IMR-90 (cell line): ENCODE data around the gene OR56B1. TPM values are rescaled to one million over a fixed set of nuclear protein-coding genes. Genes with fewer than 3 reads are reported as not detected.
A peak's percentile ranks its signal among the peaks of the same experiment; 100 is the strongest.

Experiments
- ATAC-seq: fragments of 200-7000 bp; cut with Tn5 transposase; 2 replicates; pipeline ENCODE4 v1.9.1; 2020; ENCODE audit warnings: low read depth, mild to moderate bottlenecking, moderate library complexity
- BruUV-seq: library from RNA; stranded (reverse); fragments of 400-500 nt; replicated peaks from 2 replicates; lab custom pipeline; 2021; lab: Mats Ljungman, UMichigan
- CTCF ChIA-PET: fragments of 300-600 bp; formaldehyde crosslinking; extraction: SDS; loops from one replicate; lab custom pipeline; 2021; ENCODE audit warnings: antibody characterized with exemption; lab: Yijun Ruan, JAX
- POLR2A ChIA-PET: fragments of 300-600 bp; sonication (Branson Sonifier 250); formaldehyde crosslinking; loops from one replicate; lab custom pipeline; 2022; ENCODE audit warnings: antibody characterized with exemption; ENCODE audit not compliant: unreplicated experiment; lab: Charles Lee
- DNase-seq: peaks from one replicate; pipeline ENCODE4 v3.0.0; 2013
- H2AFZ ChIP-seq: replicated peaks from 2 replicates; pipeline ENCODE3; 2013; ENCODE audit warnings: low read length, mild to moderate bottlenecking; ENCODE audit not compliant: poor library complexity
- H2AK5ac ChIP-seq: 2 replicates; pipeline ENCODE4 v1.6.1; 2013; ENCODE audit warnings: low read depth, low read length, inconsistent platforms
- H2AK9ac ChIP-seq: replicated peaks from 2 replicates; pipeline ENCODE3; 2013; ENCODE audit warnings: mild to moderate bottlenecking, low read depth, low read length, moderate library complexity; ENCODE audit not compliant: poor library complexity
- H2BK120ac ChIP-seq: 2 replicates; pipeline ENCODE4 v1.6.1; 2013; ENCODE audit warnings: low read depth, low read length, inconsistent platforms
- H2BK15ac ChIP-seq: 3 replicates; pipeline ENCODE4 v1.6.1; 2013; ENCODE audit warnings: low read depth, low read length, inconsistent platforms
- H2BK20ac ChIP-seq: 2 replicates; pipeline ENCODE4 v1.6.1; 2013; ENCODE audit warnings: low read depth, mild to moderate bottlenecking, inconsistent platforms, low read length, moderate library complexity
- H2BK5ac ChIP-seq: 2 replicates; pipeline ENCODE4 v1.6.1; 2013; ENCODE audit warnings: mild to moderate bottlenecking, low read depth, low read length, inconsistent platforms; ENCODE audit not compliant: poor library complexity, severe bottlenecking
- H3K14ac ChIP-seq: replicated peaks from 2 replicates; pipeline ENCODE4 v1.6.1; 2013; ENCODE audit warnings: low read depth, low read length, inconsistent platforms
- H3K18ac ChIP-seq: 2 replicates; pipeline ENCODE4 v1.6.1; 2013; ENCODE audit warnings: low read depth, low read length, control low read depth
- H3K23ac ChIP-seq: 2 replicates; pipeline ENCODE4 v1.6.1; 2013; ENCODE audit warnings: low read depth, low read length, inconsistent platforms
- H3K27ac ChIP-seq: 2 replicates; pipeline ENCODE4 v1.5.1; 2013; ENCODE audit warnings: mild to moderate bottlenecking, control low read depth, low read length; ENCODE audit not compliant: insufficient read depth
- H3K27me3 ChIP-seq: 2 replicates; pipeline ENCODE4 v1.6.1; 2013; ENCODE audit warnings: low read length; ENCODE audit not compliant: control insufficient read depth, insufficient read depth
- H3K36me3 ChIP-seq: 2 replicates; pipeline ENCODE4 v1.6.1; 2013; ENCODE audit warnings: low read length, mixed read lengths; ENCODE audit not compliant: control insufficient read depth, insufficient read depth
- H3K4ac ChIP-seq: 2 replicates; pipeline ENCODE4 v1.6.1; 2013; ENCODE audit warnings: low read depth, low read length, inconsistent platforms
- H3K4me1 ChIP-seq: 2 replicates; pipeline ENCODE4 v1.6.1; 2013; ENCODE audit warnings: low read length, mixed read lengths; ENCODE audit not compliant: control insufficient read depth, insufficient read depth
- H3K4me2 ChIP-seq: 2 replicates; pipeline ENCODE4 v1.6.1; 2013; ENCODE audit warnings: low read depth, mild to moderate bottlenecking, control low read depth, low read length, moderate library complexity
- H3K4me3 ChIP-seq: 2 replicates; pipeline ENCODE4 v1.5.1; 2013; ENCODE audit warnings: low read depth, mild to moderate bottlenecking, control low read depth, low read length, moderate library complexity; ENCODE audit not compliant: insufficient read depth
- H3K56ac ChIP-seq: 2 replicates; pipeline ENCODE4 v1.6.1; 2013; ENCODE audit warnings: low read length, inconsistent platforms; ENCODE audit not compliant: insufficient read depth; ENCODE audit errors: extremely low read depth
- H3K79me1 ChIP-seq, 2 experiments: 2 replicates each; pipeline ENCODE4 v1.6.1; 2013; ENCODE audit warnings: low read length in 2 of 2, inconsistent platforms in 1 of 2, low read depth in 1 of 2
- H3K9ac ChIP-seq: 2 replicates; pipeline ENCODE4 v1.6.1; 2013; ENCODE audit warnings: low read depth, low read length, control low read depth
- H3K9me1 ChIP-seq: 2 replicates; pipeline ENCODE4 v1.6.1; 2013; ENCODE audit warnings: low read length, inconsistent platforms; ENCODE audit not compliant: insufficient read depth
- H3K9me3 ChIP-seq: 2 replicates; pipeline ENCODE4 v1.6.1; 2013; ENCODE audit warnings: low read length; ENCODE audit not compliant: control insufficient read depth, insufficient read depth
- H4K20me1 ChIP-seq: 2 replicates; pipeline ENCODE4 v1.6.1; 2013; ENCODE audit warnings: low read length, inconsistent platforms; ENCODE audit not compliant: insufficient read depth
- H4K5ac ChIP-seq: 2 replicates; pipeline ENCODE4 v1.6.1; 2013; ENCODE audit warnings: mild to moderate bottlenecking, low read depth, low read length, control low read depth
- H4K8ac ChIP-seq, 2 experiments: 2 replicates each; pipeline ENCODE4 v1.6.1; 2013; ENCODE audit warnings: low read depth in 2 of 2, low read length in 2 of 2, control low read depth in 1 of 2, inconsistent platforms in 1 of 2
- H4K91ac ChIP-seq: 2 replicates; pipeline ENCODE4 v1.6.1; 2013; ENCODE audit warnings: low read depth, low read length, inconsistent platforms; ENCODE audit not compliant: insufficient read depth
- BHLHE40 ChIP-seq: fragments of 150-350 bp; IDR thresholded peaks from 2 replicates; pipeline ENCODE4 v1.6.1; 2016; ENCODE audit warnings: mild to moderate bottlenecking, low read depth, low read length
- MAFK ChIP-seq: IDR thresholded peaks from 2 replicates; pipeline ENCODE4 v1.6.1; 2012; ENCODE audit warnings: low read depth, low read length, improper control_type of control experiment
- NFE2L2 ChIP-seq: fragments of 150-350 bp; IDR thresholded peaks from 2 replicates; pipeline ENCODE4 v1.6.1; 2016; ENCODE audit warnings: low read depth, mild to moderate bottlenecking, low read length
- POLR2A ChIP-seq: IDR thresholded peaks from 2 replicates; pipeline ENCODE4 v1.6.1; 2012; ENCODE audit warnings: mild to moderate bottlenecking, low read depth, low read length
- RAD21 ChIP-seq: IDR thresholded peaks from 2 replicates; pipeline ENCODE4 v1.6.1; 2012; ENCODE audit warnings: low read length, improper control_type of control experiment
- WGBS, 2 experiments: methylation state at CpG; one replicate each; pipeline versions ENCODE4 v1.1.5 to v1.1.7; 2013; ENCODE audit warnings: missing lambda C conversion rate in 2 of 2; ENCODE audit not compliant: insufficient read length in 1 of 2; ENCODE audit errors: extremely low coverage in 2 of 2; 5-methylcytosine and 5-hydroxymethylcytosine counted together
- dilution Hi-C: fragments of 300-500 bp; cut with HindIII; formaldehyde crosslinking; loops from one replicate; pipeline ENCODE4 v1.14.3; 2018; ENCODE audit warnings: low sequenced_read_pairs; ENCODE audit not compliant: unreplicated experiment
- in situ Hi-C: fragments of 300-500 bp; cut with MboI; formaldehyde crosslinking; loops from 3 replicates; pipeline ENCODE4 v1.14.3; 2019; ENCODE audit warnings: low sequenced_read_pairs, inconsistent platforms, mixed read lengths
- intact Hi-C: fragments of 100-400 bp; cut with micrococcal nuclease; formaldehyde crosslinking; loops from 2 replicates; pipeline ENCODE4 v1.10.0; 2022
- polyA plus RNA-seq, 3 experiments: library from polyadenylated mRNA; depleted of rRNA; stranded (reverse); fragments of >200 nt; gene quantifications; 2 replicates each; pipeline ENCODE4 v1.2.3, GENCODE V29; 2012; ENCODE audit warnings: low replicate concordance in 1 of 3
- total RNA-seq: library from RNA; depleted of rRNA; stranded (reverse); fragments of >200 nt; gene quantifications from 2 replicates; pipeline ENCODE4 v1.2.3, GENCODE V29; 2012
- TF ChIP-seq, protein P1 (sequence below): fragments of 150-350 bp; IDR thresholded peaks from 2 replicates; pipeline ENCODE4 v1.6.1; 2016; ENCODE audit warnings: low read depth, mild to moderate bottlenecking, low read length, moderate library complexity, borderline replicate concordance

The OR56B1 gene
- total and polyA plus RNA-seq, 2 of the 4 experiments (the other 2 are of a cell fraction): not detected

GRCh38 chr11:5690736-5691135 is 45.5 kb upstream of the OR56B1 start:
- peak overlapping the region; percentile 94 for H3K27ac ChIP-seq
- H3K23ac ChIP-seq: peak overlapping the region; percentile 98
- H3K4me1 ChIP-seq: peaks cover 5% of the 10 kb centered on the region
- peak overlapping the region; percentile 95 for H2BK20ac ChIP-seq
- peak overlapping the region; percentile 81 for H2AK9ac ChIP-seq
- H3K18ac ChIP-seq: peak overlapping the region; percentile 99
- peak overlapping the region; percentile 92 for H3K4ac ChIP-seq
- no peaks in the 10 kb centered on the region for H3K27me3 ChIP-seq
- peaks cover 2% of the 10 kb centered on the region for H3K36me3 ChIP-seq
- DNase-seq (peak; percentile 13), ATAC-seq (peak; percentile 22)
- H3K9me3 ChIP-seq: no peaks in the 10 kb centered on the region
- BruUV-seq: no TSS peak
- peak overlapping the region; percentile 94 for H3K14ac ChIP-seq
- H3K4me2 ChIP-seq: peak overlapping the region; percentile 98
- H3K79me1 ChIP-seq: peaks cover 13 to 24% of the 10 kb centered on the region in 2 experiments
- in situ Hi-C loops (loop anchor here (25.0 kb wide), 1 partner anchor 672 kb away; no protein-coding TSS in a partner anchor), dilution Hi-C loops (no loop called here), intact Hi-C loops (no loop called here)
- ChIA-PET CTCF (interaction anchor here (0.6 kb wide), 1 partner anchor 215 kb away, joined by 4 read pairs; no protein-coding TSS in a partner anchor), POLR2A (interaction anchor here (0.5 to 1.4 kb wide), 3 partner anchors 13 to 102 kb away, joined by 3 to 5 read pairs (median 4); partner anchors contain the start of gene TRIM34)
- H3K9ac ChIP-seq: peak overlapping the region; percentile 91
- TF ChIP-seq BHLHE40 (no peak), NFE2L2 (no peak), MAFK (no peak), RAD21 (no peak), POLR2A (no peak)
- TF ChIP-seq, protein P1, sequence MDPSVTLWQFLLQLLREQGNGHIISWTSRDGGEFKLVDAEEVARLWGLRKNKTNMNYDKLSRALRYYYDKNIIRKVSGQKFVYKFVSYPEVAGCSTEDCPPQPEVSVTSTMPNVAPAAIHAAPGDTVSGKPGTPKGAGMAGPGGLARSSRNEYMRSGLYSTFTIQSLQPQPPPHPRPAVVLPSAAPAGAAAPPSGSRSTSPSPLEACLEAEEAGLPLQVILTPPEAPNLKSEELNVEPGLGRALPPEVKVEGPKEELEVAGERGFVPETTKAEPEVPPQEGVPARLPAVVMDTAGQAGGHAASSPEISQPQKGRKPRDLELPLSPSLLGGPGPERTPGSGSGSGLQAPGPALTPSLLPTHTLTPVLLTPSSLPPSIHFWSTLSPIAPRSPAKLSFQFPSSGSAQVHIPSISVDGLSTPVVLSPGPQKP: no peak
- 38% methylated on average over 1 of the region's 5 CpGs; no CpG with 5 or more reads in 1 of the 2 experiments for WGBS, 2 experiments
- H3K9me1 ChIP-seq: no peaks in the 10 kb centered on the region; the same call in 1 of the 2 replicates
- H2AK5ac ChIP-seq: peak overlapping the region; percentile 77
- H4K5ac ChIP-seq: peak overlapping the region; percentile 99
- no peaks in the 10 kb centered on the region for H4K20me1 ChIP-seq
- peak overlapping the region; percentile 81 for H2AFZ ChIP-seq
- H2BK5ac ChIP-seq: peak overlapping the region; percentile 92
- H2BK120ac ChIP-seq: peak overlapping the region; percentile 98
- peak overlapping the region; percentile 89 to 99 for H4K8ac ChIP-seq
- H3K4me3 ChIP-seq: peak overlapping the region; percentile 71
- H3K56ac ChIP-seq: peak overlapping the region; percentile 85
- H2BK15ac ChIP-seq: peak overlapping the region; percentile 20; the same call in 2 of the 3 replicates
- H4K91ac ChIP-seq: peak overlapping the region; percentile 96
